ENCODE results near the gene ERMP1.

DNA sequence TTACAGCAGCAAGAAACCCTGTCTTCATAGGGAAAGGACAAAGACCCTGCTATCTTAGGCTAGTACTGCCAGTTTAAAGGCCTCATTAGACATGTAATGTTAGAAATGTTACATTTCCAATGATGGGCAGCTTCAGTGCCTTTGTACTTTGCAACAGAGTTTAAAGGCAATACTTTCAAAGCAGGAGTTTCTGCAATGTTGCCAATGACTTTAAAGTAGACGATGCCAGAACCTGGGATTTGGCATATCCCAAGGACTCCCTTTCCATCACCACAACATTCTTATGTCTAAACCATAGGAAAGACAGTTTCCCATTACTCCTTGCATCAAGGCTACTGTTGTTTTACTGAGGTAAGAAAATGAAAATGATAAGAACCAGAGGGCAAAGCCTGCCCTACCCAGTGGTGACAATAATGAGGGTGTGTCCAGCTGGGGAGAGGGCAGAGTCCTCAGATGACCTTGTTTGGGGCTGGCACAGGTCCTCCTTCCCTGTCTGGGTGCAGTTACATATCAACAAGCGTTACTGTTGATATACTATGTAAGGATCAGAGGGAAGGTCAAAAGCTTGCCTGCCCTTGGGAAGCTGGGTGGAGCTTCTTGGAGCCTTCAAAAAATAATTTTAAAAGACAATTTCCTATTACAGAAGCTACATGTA is 30.3 kb upstream of the ERMP1 start:
- TF ChIP-seq, protein P1, sequence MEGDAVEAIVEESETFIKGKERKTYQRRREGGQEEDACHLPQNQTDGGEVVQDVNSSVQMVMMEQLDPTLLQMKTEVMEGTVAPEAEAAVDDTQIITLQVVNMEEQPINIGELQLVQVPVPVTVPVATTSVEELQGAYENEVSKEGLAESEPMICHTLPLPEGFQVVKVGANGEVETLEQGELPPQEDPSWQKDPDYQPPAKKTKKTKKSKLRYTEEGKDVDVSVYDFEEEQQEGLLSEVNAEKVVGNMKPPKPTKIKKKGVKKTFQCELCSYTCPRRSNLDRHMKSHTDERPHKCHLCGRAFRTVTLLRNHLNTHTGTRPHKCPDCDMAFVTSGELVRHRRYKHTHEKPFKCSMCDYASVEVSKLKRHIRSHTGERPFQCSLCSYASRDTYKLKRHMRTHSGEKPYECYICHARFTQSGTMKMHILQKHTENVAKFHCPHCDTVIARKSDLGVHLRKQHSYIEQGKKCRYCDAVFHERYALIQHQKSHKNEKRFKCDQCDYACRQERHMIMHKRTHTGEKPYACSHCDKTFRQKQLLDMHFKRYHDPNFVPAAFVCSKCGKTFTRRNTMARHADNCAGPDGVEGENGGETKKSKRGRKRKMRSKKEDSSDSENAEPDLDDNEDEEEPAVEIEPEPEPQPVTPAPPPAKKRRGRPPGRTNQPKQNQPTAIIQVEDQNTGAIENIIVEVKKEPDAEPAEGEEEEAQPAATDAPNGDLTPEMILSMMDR (IDR thresholded peaks at IDR 0.05): no peak
- TF ChIP-seq TAF1 (IDR thresholded peaks at IDR 0.05; ENCODE audit: borderline replicate concordance, low read depth, low read length): no peak
- TF ChIP-seq RXRA (IDR thresholded peaks at IDR 0.05; ENCODE audit: borderline replicate concordance, low read depth): no peak
- TF ChIP-seq EZH2phosphoT487 (IDR thresholded peaks at IDR 0.05; ENCODE audit: borderline replicate concordance, low read depth): no peak
- no peak for TF ChIP-seq NFIC (IDR thresholded peaks at IDR 0.05; ENCODE audit: borderline replicate concordance)
- TF ChIP-seq POLR2AphosphoS5 (IDR thresholded peaks at IDR 0.05; ENCODE audit: low read depth, low read length): no peak
- TF ChIP-seq, protein P2, sequence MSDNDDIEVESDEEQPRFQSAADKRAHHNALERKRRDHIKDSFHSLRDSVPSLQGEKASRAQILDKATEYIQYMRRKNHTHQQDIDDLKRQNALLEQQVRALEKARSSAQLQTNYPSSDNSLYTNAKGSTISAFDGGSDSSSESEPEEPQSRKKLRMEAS (IDR thresholded peaks at IDR 0.05; ENCODE audit: low read depth): no peak
- TF ChIP-seq RFX5 (IDR thresholded peaks at IDR 0.05; ENCODE audit: low read length): no peak
- no peak for TF ChIP-seq RAD21 (IDR thresholded peaks at IDR 0.05; ENCODE audit: low read length)
